Lower leg skin (tissue), 4 donors: ENCODE data around the gene TMEM156. TPM values are rescaled to one million over a fixed set of nuclear protein-coding genes. Genes with fewer than 3 reads are reported as not detected.
"Not testable (repeated sequence)": the region's sequence is repeated elsewhere in the genome, so short reads cannot be mapped to it uniquely, and the experiment has no call there.

ENCODE experiments used
- DNase-seq, 2 donors: peaks; one replicate each; pipeline ENCODE4 v3.0.0-alpha.2; 2019; ENCODE audit warnings: low spot score in 2 of 2
- H3K4me3 ChIP-seq: fragments of 200-600 bp; sonication (generic); 2 replicates; pipeline ENCODE4 v1.5.1; 2017; ENCODE audit warnings: mild to moderate bottlenecking, low read depth; ENCODE audit not compliant: poor library complexity, severe bottlenecking
- POLR2A ChIP-seq, 2 donors: fragments of 450-650 bp; IDR thresholded peaks; one replicate each; pipeline ENCODE4 v1.6.1; 2016 to 2017; ENCODE audit warnings: antibody characterized with exemption in 2 of 2, mild to moderate bottlenecking in 1 of 2, moderate library complexity in 1 of 2
- WGBS, 2 donors: methylation state at CpG; one replicate each; pipeline ENCODE4 v1.1.5; 2018; 5-methylcytosine and 5-hydroxymethylcytosine counted together
- intact Hi-C: fragments of 100-400 bp; cut with DNase I; formaldehyde crosslinking; loops from one replicate; pipeline ENCODE4 v1.15.0; 2023; ENCODE audit warnings: low total_unique reads
- total RNA-seq, 4 donors: library from RNA; depleted of rRNA; stranded (reverse); fragments of >200 nt; gene quantifications; one replicate each; pipeline ENCODE4 v1.1.0, GENCODE V29; 2016
- TF ChIP-seq, protein P1 (sequence below), 3 donors: fragments of 450-650 bp; IDR thresholded peaks; one replicate each; pipeline ENCODE4 v1.5.1; 2016; ENCODE audit warnings: antibody characterized with exemption in 3 of 3, mild to moderate bottlenecking in 3 of 3, moderate library complexity in 2 of 3

The TMEM156 gene
- total RNA-seq, 4 donors from 2014 or later, result 0.12 to 0.52 (median 0.23) TPM; not detected in 1

GRCh38 chr4:39023059-39023458 lies 9.2 kb downstream of the TMEM156 start:
- DNase-seq, result no peak
- 84 to 97% methylated on average over 1 of the region's 1 CpG for WGBS, 2 donors
- intact Hi-C loops, result no loop called here
- TF ChIP-seq, protein P1, sequence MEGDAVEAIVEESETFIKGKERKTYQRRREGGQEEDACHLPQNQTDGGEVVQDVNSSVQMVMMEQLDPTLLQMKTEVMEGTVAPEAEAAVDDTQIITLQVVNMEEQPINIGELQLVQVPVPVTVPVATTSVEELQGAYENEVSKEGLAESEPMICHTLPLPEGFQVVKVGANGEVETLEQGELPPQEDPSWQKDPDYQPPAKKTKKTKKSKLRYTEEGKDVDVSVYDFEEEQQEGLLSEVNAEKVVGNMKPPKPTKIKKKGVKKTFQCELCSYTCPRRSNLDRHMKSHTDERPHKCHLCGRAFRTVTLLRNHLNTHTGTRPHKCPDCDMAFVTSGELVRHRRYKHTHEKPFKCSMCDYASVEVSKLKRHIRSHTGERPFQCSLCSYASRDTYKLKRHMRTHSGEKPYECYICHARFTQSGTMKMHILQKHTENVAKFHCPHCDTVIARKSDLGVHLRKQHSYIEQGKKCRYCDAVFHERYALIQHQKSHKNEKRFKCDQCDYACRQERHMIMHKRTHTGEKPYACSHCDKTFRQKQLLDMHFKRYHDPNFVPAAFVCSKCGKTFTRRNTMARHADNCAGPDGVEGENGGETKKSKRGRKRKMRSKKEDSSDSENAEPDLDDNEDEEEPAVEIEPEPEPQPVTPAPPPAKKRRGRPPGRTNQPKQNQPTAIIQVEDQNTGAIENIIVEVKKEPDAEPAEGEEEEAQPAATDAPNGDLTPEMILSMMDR (IDR thresholded peaks at IDR 0.05), result no peak
- TF ChIP-seq POLR2A (IDR thresholded peaks at IDR 0.05), result no peak
- no peak overlapping the region for H3K4me3 ChIP-seq

GRCh38 chr4:39022241-39022640 lies 10.0 kb downstream of the TMEM156 start:
- intact Hi-C loops, result no loop called here
- 78 to 83% methylated on average over 2 of the region's 2 CpGs for WGBS, 2 donors
- no peak overlapping the region for H3K4me3 ChIP-seq
- no peak for TF ChIP-seq POLR2A (IDR thresholded peaks at IDR 0.05)
- TF ChIP-seq, protein P1 (IDR thresholded peaks at IDR 0.05), result no peak
- DNase-seq, result no peak

DNA sequence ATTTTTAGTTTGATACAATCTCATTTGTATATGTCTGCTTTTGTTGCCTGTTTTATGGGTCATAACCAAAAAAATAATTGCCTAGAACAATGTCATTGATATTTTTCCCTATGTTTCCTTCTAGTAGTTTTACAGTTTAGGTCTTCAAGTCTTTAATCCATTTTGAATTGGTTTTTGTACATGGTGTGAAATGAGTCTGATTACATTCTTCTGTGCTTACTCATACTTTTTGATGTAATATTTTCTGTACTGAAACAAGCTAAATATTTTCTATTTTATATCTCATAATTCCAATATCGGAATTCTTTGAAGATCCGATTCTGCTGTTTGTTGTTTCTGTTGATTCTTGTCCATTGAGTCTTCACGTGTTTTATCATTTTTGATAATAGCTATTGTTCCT lies 10.6 kb downstream of the TMEM156 start:
- WGBS, 2 donors, result 84 to 88% methylated on average over 3 of the region's 3 CpGs
- TF ChIP-seq, protein P1 (IDR thresholded peaks at IDR 0.05), result no peak
- no peak for TF ChIP-seq POLR2A (IDR thresholded peaks at IDR 0.05)
- intact Hi-C loops, result no loop called here
- DNase-seq, result no peak
- no peak overlapping the region for H3K4me3 ChIP-seq

DNA sequence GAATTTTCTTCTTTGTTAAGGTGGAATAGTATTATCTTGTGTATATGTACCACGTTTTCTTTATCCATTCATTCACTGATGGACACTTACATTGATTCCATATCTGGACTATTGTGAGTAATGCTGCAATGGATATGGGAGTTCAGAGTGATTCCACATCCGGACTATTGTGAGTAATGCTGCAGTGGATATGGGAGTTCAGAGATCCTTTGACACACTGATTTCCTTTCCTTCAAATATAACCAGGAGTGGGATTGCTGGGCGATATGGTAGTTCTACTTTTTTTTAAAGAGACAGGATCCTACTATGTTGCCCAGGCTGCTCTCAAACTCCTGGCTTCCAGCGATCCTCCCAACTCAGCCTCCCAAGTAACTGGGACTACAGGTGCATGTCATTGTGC lies 12.1 kb downstream of the TMEM156 start:
- DNase-seq, result no peak
- H3K4me3 ChIP-seq, result no peak overlapping the region
- WGBS, 2 donors, result 73 to 75% methylated on average over 4 of the region's 4 CpGs
- intact Hi-C loops, result no loop called here
- TF ChIP-seq, protein P1 (IDR thresholded peaks at IDR 0.05), result no peak
- no peak for TF ChIP-seq POLR2A (IDR thresholded peaks at IDR 0.05)

- intact Hi-C loops, result no loop called here
- H3K4me3 ChIP-seq, result no peak overlapping the region
- 86% methylated on average over 2 of the region's 2 CpGs for WGBS, 2 donors
- TF ChIP-seq POLR2A (IDR thresholded peaks at IDR 0.05), result no peak
- no peak for DNase-seq
These were observed 18.2 kb downstream of the TMEM156 start for GRCh38 chr4:39014028-39014427.

DNA sequence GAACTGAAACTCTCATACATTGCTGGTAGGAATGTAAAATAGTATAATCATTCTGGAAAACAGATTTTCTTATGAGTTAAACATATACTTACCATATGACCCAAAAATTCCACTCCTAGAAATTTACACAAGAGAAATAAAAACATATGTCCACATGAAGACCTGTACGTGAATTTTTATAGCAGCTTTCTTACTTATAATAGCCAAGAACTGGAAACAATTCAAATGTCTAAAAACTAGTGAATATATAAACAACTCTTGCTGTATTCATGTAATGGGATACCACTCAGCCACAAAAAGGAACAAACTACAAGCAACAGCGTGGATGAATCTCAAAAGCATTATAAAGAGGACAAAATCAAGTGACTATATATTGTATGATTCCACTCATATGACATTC lies 27.5 kb downstream of the TMEM156 start:
- no peak for DNase-seq
- 39 to 41% methylated on average over 2 of the region's 2 CpGs for WGBS, 2 donors
- intact Hi-C loops, result no loop called here
- H3K4me3 ChIP-seq, result no peak overlapping the region
- TF ChIP-seq, protein P1 (IDR thresholded peaks at IDR 0.05), result no peak
- no peak for TF ChIP-seq POLR2A (IDR thresholded peaks at IDR 0.05)

GRCh38 chr4:39002058-39002457 lies 30.2 kb downstream of the TMEM156 start:
- intact Hi-C loops, DNase-seq, H3K4me3 ChIP-seq: not testable (repeated sequence)
- WGBS, 2 donors, result 63 to 79% methylated on average over 2 of the region's 4 CpGs
